GM21367 (cell line): ENCODE results near the gene UGT1A9.

Experiments used
- ATAC-seq: cut with Tn5 transposase; IDR thresholded peaks from one replicate; pipeline ENCODE4 v1.9.1; 2021; ENCODE audit not compliant: unreplicated experiment

Gene UGT1A9

GRCh38 chr2:233756429-233757081 is 84.9 kb downstream of the UGT1A9 start:
- ATAC-seq: no peak

GRCh38 chr2:233758141-233758540 is 86.4 kb downstream of the UGT1A9 start:
- no peak for ATAC-seq

- ATAC-seq: no peak
Measured at GRCh38 chr2:233758849-233759248, 87.2 kb downstream of the UGT1A9 start.

- ATAC-seq: no peak
Measured at GRCh38 chr2:233760043-233760442, 88.3 kb downstream of the UGT1A9 start, which contains the start of gene UGT1A1. TSS of gene UGT1A1 (plus strand) at chr2:233760270. CDS start at chr2:233760288, 18 bp downstream.

- ATAC-seq: no peak
Measured at GRCh38 chr2:233761040-233761769, 89.5 kb downstream of the UGT1A9 start.

- ATAC-seq: no peak
Measured at GRCh38 chr2:233764264-233764663, 92.6 kb downstream of the UGT1A9 start.

GRCh38 chr2:233764761-233765160 is 93.1 kb downstream of the UGT1A9 start:
- no peak for ATAC-seq

- ATAC-seq: no peak
Measured at GRCh38 chr2:233766416-233766815, 94.7 kb downstream of the UGT1A9 start.

- ATAC-seq: no peak
Measured at GRCh38 chr2:233768076-233768475, 96.4 kb downstream of the UGT1A9 start.

- ATAC-seq: no peak
Measured at GRCh38 chr2:233769260-233769659, 97.6 kb downstream of the UGT1A9 start.

GRCh38 chr2:233772153-233772552 is 100.5 kb downstream of the UGT1A9 start:
- ATAC-seq: no peak

GRCh38 chr2:233772583-233772982 is 100.9 kb downstream of the UGT1A9 start:
- no peak for ATAC-seq

GRCh38 chr2:233773854-233774253 is 102.2 kb downstream of the UGT1A9 start:
- no peak for ATAC-seq

- ATAC-seq: no peak
Measured at GRCh38 chr2:233775414-233775813, 103.7 kb downstream of the UGT1A9 start.

GRCh38 chr2:233778030-233778429 is 106.3 kb downstream of the UGT1A9 start, which contains the start of gene MROH2A:
TSS of gene MROH2A (plus strand) at chr2:233778330. CDS start at chr2:233779359, 1,029 bp downstream.
- no peak for ATAC-seq

- ATAC-seq: no peak
Measured at GRCh38 chr2:233779722-233780121, 108.0 kb downstream of the UGT1A9 start.

- ATAC-seq: no peak
Measured at GRCh38 chr2:233780771-233781170, 109.1 kb downstream of the UGT1A9 start.

GRCh38 chr2:233789554-233789953 is 117.9 kb downstream of the UGT1A9 start:
- ATAC-seq: no peak

- ATAC-seq: no peak
Measured at GRCh38 chr2:233791151-233791882, 119.6 kb downstream of the UGT1A9 start.

- no peak for ATAC-seq
Measured at GRCh38 chr2:233791883-233792329, 120.2 kb downstream of the UGT1A9 start.

- no peak for ATAC-seq
Measured at GRCh38 chr2:233792720-233793119, 121.0 kb downstream of the UGT1A9 start.
